Hypothalamus (tissue), 51 donors: ENCODE results near the gene PRMT9.
A peak's percentile ranks its signal among the peaks of the same experiment; 100 is the strongest.

ENCODE experiments used
- DNase-seq, 51 donors: peaks; one replicate each; lab custom pipeline; 2025; lab: John Stamatoyannopoulos, UW

The PRMT9 gene

GRCh38 chr4:147626903-147627302, 57.1 kb downstream of the PRMT9 start:
- no peak for DNase-seq

GRCh38 chr4:147625733-147626132, 58.2 kb downstream of the PRMT9 start:
- no peak for DNase-seq

DNA sequence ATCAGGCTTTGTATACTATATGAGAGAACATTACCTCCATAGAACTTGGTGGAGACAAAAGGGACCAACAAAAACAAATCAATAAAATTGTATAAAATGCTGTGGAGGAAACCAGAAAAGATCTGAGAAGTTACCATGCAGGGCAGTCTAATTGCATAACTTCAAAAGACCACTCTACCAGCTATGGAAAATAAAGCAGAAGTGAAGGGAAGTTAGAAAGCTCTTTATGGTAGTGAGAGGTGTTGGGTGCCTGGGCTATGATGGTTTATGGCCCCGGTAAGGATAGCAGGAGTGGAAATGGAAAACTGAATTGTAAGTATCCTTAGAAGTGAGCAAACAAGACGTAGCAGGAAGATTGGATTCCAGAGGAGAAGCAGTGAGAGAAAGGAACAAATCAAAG, 63.6 kb downstream of the PRMT9 start:
- DNase-seq = no peak

- no peak for DNase-seq
Measured at GRCh38 chr4:147617841-147618691, 65.9 kb downstream of the PRMT9 start.

GRCh38 chr4:147617173-147617840, 66.7 kb downstream of the PRMT9 start, which contains the start of gene TMEM184C:
TMEM184C (plus strand) TSS chr4:147617397; CDS start chr4:147617957, 560 bp downstream.
- peak; percentile 63 to 98 (median 95) for DNase-seq

- no peak for DNase-seq
Measured at GRCh38 chr4:147616849-147617172, 67.2 kb downstream of the PRMT9 start.

DNA sequence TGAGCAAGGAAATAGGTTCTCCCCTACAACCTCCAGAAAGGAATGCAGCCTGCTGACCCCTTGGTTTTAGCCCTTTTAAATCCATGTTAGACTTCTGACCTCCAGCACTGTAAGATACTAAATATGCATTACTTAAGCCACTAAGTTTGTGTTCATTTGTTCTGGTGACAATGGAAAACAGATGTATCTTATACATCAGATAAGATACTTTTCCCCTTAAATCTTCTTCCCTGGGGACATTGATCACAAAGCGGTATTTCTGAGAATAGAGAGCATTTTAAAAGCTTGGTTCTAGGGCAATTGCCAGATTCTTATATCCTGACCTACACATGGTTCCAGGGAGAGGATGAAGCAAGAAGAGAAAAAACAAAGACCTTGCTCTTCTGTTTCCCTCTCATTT, 73.3 kb downstream of the PRMT9 start:
- DNase-seq = no peak

DNA sequence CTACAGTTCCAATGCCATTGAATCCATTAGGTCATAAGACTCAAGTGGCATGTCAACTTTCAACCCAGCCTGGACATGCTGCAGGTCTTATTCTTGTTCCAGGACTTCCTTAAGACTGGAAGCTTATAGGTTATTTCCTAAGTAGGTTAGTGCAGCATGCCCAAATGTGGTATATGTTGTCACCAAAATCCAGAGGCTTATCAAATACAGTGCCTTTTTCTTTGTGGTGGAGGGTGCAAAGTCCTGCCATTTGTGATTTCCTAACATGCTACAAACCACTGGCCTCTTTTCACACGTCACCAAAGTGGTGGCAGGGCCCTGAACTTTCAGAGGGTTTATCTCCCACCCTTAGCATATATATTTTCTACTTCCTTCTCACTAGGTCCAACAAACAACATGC, 76.5 kb downstream of the PRMT9 start:
- no peak for DNase-seq

- no peak for DNase-seq
Measured at GRCh38 chr4:147605499-147605898, 78.5 kb downstream of the PRMT9 start.

DNA sequence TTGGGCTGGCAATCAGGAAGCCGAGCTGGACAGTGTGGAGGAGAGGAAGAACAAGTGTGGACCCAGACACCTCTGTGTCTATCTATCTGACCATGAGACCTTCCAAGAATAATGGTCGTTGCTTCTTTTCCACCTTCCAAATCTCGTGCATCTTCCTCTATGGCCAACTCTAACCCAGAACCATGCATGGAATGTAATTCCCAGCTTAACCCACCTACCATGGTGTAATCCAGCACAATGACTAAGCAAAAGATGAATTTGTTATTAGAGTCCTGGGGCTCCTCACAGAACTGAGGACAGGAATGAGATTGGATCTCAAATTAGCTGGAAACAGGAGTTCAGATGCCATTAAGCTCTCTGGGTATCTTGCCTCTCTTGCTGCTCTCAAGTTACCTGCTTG, 84.2 kb downstream of the PRMT9 start:
- DNase-seq = no peak

- DNase-seq = no peak
Measured at GRCh38 chr4:147599206-147599605, 84.8 kb downstream of the PRMT9 start.

DNA sequence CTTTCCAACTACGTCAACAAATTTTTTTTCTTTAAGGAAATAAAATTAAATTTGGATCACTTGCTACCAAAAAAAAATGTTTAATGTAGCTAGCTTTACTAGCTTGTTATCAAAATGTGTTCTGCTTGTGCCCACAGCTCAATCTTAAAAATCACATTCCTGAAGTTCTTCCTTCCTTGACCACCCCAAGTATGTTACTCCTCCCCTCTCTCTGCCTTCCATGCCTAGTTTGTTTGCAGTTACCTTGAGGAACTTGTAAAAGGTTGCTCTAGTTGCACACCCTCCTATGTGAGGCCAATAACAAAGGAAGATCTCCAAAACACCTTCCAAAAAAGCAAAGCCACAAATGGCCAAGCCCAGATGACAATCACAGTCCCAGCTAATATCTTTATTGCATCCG, 86.4 kb downstream of the PRMT9 start:
- DNase-seq = no peak

DNA sequence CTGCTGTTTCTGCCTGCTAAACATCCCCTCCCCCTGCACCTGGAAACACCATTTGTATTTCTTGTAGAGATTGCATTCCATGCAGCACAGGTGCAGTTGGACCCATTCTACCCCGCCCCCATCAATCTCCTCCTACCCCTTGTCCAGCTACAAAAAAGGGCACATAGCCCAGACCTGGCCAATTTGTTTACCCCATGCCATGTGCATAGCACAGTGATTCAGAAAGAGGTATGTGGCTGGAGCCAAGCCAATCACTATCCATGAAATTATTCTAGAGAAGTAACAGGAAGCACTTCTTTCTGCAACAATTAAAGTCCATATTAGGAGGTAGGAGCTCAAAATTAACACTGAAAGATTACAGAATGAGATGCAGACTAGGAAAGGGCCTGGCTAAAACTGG, 87.0 kb downstream of the PRMT9 start:
- DNase-seq = no peak

GRCh38 chr4:147596377-147596776, 87.6 kb downstream of the PRMT9 start:
- no peak for DNase-seq

- DNase-seq = no peak
Measured at GRCh38 chr4:147594578-147594977, 89.4 kb downstream of the PRMT9 start.

DNA sequence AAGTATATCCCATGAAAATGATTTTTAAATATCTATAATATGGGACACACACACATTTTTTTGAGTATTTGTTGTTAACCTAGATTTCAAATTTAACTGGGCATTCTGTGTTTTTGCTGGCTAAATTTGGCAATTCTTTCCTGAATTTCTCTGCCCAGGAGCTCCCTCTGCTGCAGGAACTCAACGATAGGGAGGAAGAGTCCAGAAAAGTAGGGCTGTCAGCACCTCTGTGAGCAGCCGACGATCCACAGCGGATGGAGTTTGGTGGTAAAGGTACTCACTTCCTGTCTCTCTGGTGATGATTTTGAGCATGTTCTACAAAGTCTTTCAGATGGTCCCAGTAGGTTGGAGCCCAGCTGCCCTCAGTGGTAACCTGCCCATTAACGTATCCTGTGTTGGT, 89.9 kb downstream of the PRMT9 start:
- no peak for DNase-seq

DNA sequence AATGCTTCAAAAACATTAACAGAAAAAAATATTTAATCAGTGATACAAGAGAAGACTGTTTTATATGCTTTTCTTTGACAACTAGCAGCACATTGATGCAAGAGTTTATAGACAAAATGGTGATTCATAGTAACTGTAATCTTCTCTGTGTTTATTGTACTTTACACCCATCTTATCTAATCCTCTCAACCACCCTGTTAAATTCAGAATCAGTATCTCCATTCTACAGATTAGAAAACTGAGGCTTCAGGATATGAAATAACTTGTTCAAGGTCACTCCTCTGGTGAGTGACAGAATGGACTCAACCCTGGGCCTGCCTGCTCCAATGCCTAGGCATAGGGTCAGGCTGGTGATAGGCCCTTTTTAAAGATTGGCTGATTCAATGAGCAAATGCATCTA, 92.9 kb downstream of the PRMT9 start:
- no peak for DNase-seq

GRCh38 chr4:147590249-147590920, 93.6 kb downstream of the PRMT9 start:
- DNase-seq = peak in 38 of 51 donors; percentile 1 to 78 (median 24)

GRCh38 chr4:147589586-147589985, 94.4 kb downstream of the PRMT9 start:
- peak in 5 of 51 donors; percentile 8 to 26 (median 11) for DNase-seq
